ENCODE results near the gene PDE9A. TPM values are rescaled to one million over a fixed set of nuclear protein-coding genes. Genes with fewer than 3 reads are reported as not detected.

PDE9A gene
- total RNA-seq, 4 donors from 2014 or later: 92.4 to 478 (median 444) TPM

DNA sequence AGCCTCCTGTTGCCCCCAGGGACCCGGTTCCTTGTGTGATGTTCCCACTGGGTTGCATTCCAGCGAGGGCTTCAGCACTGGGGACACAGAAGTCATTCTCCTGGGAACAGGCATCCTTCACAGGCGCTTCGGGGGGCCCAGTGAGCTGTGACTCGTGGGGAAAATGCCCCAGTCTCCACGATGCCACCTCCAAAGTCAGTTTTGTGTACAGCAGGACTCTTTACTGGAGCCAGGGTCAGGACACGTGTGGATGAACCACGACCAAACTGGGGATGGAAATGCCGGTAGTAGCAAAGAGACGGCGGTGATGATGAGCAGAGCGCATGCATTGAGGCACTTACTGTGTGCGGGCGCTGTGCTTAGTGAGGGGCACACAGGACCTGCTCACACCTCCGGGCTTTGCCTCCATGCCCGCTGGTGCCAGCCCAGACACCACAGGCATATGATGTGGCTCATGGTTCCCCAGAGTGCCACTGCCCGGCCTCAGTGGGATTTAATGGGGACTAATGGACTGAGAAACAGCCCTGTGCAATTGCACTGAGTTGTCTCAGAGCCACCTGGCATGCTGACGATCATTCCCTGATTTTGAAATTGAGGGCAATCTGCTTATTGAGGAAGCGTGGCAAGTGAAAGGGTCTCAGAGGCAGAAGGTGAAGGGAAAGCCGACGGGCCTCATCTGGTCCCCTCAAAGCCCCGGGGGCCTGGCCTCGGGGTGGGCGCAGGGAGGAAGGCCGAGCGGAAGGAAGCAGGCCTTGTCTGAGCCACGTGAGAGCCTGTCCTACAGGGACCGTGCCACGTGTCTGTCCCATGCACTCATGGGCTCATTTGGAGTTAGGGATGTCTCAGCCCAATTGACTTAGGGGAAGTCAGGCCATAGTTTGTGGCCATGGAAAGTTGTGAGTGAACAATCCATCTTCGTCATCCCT is 91.4 kb downstream of the PDE9A start:
- peaks cover 0 to 28% (median 0%) of the 10 kb centered on the region in 4 donors for H3K4me1 ChIP-seq
- H3K36me3 ChIP-seq: peaks cover 0 to 48% (median 0%) of the 10 kb centered on the region in 3 donors
- no peak overlapping the region for H3K27ac ChIP-seq
- no peaks in the 10 kb centered on the region for H3K27me3 ChIP-seq
- no peaks in the 10 kb centered on the region for H3K9me3 ChIP-seq
- TF ChIP-seq, protein P1, sequence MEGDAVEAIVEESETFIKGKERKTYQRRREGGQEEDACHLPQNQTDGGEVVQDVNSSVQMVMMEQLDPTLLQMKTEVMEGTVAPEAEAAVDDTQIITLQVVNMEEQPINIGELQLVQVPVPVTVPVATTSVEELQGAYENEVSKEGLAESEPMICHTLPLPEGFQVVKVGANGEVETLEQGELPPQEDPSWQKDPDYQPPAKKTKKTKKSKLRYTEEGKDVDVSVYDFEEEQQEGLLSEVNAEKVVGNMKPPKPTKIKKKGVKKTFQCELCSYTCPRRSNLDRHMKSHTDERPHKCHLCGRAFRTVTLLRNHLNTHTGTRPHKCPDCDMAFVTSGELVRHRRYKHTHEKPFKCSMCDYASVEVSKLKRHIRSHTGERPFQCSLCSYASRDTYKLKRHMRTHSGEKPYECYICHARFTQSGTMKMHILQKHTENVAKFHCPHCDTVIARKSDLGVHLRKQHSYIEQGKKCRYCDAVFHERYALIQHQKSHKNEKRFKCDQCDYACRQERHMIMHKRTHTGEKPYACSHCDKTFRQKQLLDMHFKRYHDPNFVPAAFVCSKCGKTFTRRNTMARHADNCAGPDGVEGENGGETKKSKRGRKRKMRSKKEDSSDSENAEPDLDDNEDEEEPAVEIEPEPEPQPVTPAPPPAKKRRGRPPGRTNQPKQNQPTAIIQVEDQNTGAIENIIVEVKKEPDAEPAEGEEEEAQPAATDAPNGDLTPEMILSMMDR (IDR thresholded peaks at IDR 0.05): no peak
- no peak for TF ChIP-seq POLR2A (IDR thresholded peaks at IDR 0.05)
- peak in 1 of 3 donors; percentile 44 for DNase-seq
- no peak overlapping the region for H3K4me3 ChIP-seq

DNA sequence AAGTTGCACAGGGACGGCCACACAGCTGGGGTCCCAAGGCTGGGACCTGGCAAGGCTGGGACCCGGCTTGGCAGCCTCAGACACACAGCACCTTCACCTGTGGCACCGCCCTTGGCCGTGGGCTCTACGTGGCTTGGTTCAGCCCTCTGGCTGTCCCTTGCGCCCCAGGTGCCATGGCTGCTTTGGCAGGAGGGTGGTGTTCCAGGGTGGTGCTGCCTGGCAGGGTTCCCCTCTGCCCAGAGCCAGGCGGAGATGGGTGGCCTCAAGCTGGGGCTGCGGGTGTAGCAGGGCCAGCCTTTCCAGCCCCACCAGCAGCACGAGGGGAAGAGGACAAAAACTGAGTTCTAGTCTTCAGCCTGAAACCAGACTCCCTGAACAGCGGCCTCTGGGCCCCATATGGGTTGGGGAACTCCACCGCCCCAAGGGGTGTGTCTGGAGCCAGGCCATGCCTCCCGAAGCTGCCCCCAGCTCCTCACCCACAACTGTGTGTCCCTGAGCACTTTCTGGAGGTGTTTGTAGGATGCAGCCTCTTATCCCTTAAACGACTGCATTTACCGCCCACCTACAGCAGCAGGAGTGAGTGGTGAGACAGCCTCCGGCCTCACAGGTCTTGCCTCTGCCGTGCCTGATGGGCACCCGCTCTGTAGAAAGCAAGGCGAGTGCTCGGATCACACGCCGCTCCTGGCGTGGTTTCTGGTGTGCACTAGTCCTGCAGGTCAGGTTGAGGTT is 92.3 kb downstream of the PDE9A start:
- peak in 2 of 3 donors; percentile 45 to 47 for DNase-seq
- peaks cover 0 to 28% (median 0%) of the 10 kb centered on the region in 4 donors for H3K4me1 ChIP-seq
- TF ChIP-seq, protein P1 (IDR thresholded peaks at IDR 0.05): no peak
- no peak for TF ChIP-seq POLR2A (IDR thresholded peaks at IDR 0.05)
- peaks cover 0 to 51% (median 0%) of the 10 kb centered on the region in 3 donors for H3K36me3 ChIP-seq
- no peak overlapping the region for H3K4me3 ChIP-seq
- no peaks in the 10 kb centered on the region for H3K9me3 ChIP-seq
- H3K27me3 ChIP-seq: no peaks in the 10 kb centered on the region
- H3K27ac ChIP-seq: peak overlapping the region in 2 of 4 donors; percentile 18 to 69

DNA sequence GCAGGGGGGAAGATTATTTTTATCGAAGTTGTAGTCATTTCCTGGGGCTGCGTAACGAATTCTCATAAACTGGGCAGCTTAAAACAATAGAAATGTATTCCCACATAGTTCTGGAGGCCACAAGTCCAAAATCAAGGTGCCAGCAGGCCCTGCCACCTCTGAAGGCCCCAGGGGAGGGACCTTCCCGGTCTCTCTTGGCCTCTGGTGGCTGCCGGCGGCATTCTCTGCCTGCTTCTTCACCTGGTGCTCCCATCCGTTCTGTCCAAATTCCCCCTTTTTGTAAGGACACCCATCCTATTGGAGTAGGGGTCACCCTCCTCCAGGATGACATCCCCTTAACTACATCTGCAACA is 92.8 kb downstream of the PDE9A start:
- peaks cover 0 to 54% (median 0%) of the 10 kb centered on the region in 3 donors for H3K36me3 ChIP-seq
- H3K4me1 ChIP-seq: peaks cover 0 to 28% (median 0%) of the 10 kb centered on the region in 4 donors
- H3K27me3 ChIP-seq: no peaks in the 10 kb centered on the region
- H3K27ac ChIP-seq: peak overlapping the region; percentile 55 to 69 (median 66)
- TF ChIP-seq POLR2A (IDR thresholded peaks at IDR 0.05): no peak
- TF ChIP-seq, protein P1 (IDR thresholded peaks at IDR 0.05): peak in 1 of 6 experiments; percentile 7
- peak in 1 of 3 donors; percentile 44 for DNase-seq
- H3K9me3 ChIP-seq: no peaks in the 10 kb centered on the region
- H3K4me3 ChIP-seq: peak overlapping the region in 1 of 4 donors; percentile 7

DNA sequence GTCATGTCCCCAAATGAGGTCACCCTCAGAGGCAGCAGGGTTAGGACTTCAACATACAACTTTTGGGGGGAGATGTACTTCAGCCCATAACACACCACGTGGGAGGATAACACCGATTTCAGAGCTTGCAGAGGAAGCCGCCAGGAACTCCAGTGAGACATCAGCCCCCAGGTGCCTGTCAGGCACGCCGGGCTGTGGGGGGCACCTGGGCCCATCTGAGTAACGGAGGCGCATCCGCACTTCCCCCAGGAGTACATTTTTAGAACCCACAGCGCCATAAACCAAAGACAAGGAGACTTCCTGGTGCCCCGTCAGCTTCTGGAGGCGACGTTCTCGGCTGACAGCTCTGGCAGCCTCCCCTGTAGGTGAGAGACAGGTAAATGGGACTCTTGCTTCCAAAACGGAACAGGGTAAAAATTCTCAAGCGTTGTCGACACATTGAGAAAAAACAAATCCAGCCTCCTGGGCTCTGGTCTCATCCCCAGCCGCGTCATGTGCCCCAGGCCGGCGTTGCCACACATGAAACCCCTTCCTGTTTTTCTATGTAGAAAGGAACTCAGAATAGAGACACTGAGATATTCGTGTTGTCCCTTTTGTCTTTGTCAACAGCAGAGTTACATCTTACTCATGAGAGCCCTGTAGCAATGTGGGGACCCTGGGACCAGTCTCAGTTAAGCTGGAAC is 93.3 kb downstream of the PDE9A start:
- no peaks in the 10 kb centered on the region for H3K9me3 ChIP-seq
- TF ChIP-seq POLR2A (IDR thresholded peaks at IDR 0.05): no peak
- TF ChIP-seq, protein P1 (IDR thresholded peaks at IDR 0.05): no peak
- peak overlapping the region; percentile 55 to 69 (median 66) for H3K27ac ChIP-seq
- no peaks in the 10 kb centered on the region for H3K27me3 ChIP-seq
- peak overlapping the region in 3 of 4 donors; percentile 7 to 11 (median 8) for H3K4me3 ChIP-seq
- DNase-seq: peak; percentile 50 to 84 (median 60)
- peaks cover 0 to 28% (median 0%) of the 10 kb centered on the region in 4 donors for H3K4me1 ChIP-seq
- H3K36me3 ChIP-seq: peaks cover 0 to 56% (median 0%) of the 10 kb centered on the region in 3 donors

DNA sequence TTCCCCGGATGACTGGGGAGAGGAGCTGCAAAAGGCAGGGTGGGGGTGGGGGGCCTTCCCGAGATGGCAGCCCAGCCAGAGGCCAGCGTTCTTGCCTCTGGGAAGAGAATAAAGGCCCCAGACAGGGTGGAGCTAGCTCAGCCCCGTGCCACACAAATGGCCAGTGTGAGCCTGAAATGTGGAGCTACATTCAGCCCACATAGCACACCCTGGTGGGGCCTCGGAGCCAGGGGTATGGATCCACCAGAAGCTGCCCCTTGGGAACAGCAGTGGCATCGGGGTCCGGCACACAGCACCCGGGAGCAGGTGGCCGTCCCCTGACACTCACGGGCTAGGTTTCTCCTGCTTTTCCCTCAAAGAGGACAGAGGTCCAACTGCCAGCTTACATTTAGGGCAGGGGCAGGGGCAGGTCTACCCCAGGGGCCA is 93.9 kb downstream of the PDE9A start:
- TF ChIP-seq, protein P1 (IDR thresholded peaks at IDR 0.05): no peak
- TF ChIP-seq POLR2A (IDR thresholded peaks at IDR 0.05): no peak
- Histone ChIP-seq H3K4me3 (no peak overlapping the region), H3K27me3 (no peaks in the 10 kb centered on the region), H3K4me1 (peaks cover 0 to 28% (median 0%) of the 10 kb centered on the region in 4 donors), H3K36me3 (peaks cover 0 to 61% (median 0%) of the 10 kb centered on the region in 3 donors), H3K9me3 (no peaks in the 10 kb centered on the region), H3K27ac (peak overlapping the region; percentile 55 to 69 (median 66))
- DNase-seq: peak in 1 of 3 donors; percentile 49
